Measurements from ENCODE around the gene DENND1B. TPM values are rescaled to one million over a fixed set of nuclear protein-coding genes. Genes with fewer than 3 reads are reported as not detected.

The DENND1B gene
- total RNA-seq, 4 donors from 2014 or later, result 1.8 to 37.5 (median 19.5) TPM

DNA sequence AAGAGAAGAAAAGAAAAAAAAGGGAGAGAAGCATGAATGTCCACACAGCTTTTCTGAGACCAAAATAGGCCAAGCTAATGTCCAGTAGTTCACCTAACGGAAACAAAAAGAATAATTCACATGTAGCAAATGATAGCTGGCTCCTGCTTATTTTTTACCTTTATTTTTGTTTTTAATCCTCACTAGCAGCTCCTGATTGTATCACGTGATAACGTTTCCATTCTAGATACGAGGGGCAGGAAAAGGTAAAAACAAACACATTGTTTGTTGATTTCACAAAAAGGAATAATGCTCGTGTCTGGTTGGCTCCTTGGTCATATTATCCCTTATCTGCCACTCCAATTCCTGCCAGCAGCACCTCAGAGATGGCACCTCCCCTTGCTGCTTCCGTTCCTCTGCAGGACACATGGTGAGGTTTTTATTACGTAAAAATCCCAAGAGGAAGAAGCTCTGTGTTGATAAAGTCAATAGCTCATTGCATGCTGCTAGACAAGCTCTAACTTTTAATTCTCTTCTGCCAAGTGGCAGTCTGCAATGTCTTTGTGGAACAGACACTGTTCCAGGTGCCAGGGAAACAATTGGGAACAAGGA, 305.6 kb downstream of the DENND1B start:
- H3K27me3 ChIP-seq, result no peaks in the 10 kb centered on the region
- no peaks in the 10 kb centered on the region for H3K9me3 ChIP-seq
- no peak for DNase-seq
- intact Hi-C loops (cut with DNase I; ENCODE audit: low total_unique reads), result no loop called here
- H3K27ac ChIP-seq, result no peak overlapping the region
- H3K36me3 ChIP-seq, result no peaks in the 10 kb centered on the region
- no peaks in the 10 kb centered on the region for H3K4me1 ChIP-seq
- TF ChIP-seq, protein P1, sequence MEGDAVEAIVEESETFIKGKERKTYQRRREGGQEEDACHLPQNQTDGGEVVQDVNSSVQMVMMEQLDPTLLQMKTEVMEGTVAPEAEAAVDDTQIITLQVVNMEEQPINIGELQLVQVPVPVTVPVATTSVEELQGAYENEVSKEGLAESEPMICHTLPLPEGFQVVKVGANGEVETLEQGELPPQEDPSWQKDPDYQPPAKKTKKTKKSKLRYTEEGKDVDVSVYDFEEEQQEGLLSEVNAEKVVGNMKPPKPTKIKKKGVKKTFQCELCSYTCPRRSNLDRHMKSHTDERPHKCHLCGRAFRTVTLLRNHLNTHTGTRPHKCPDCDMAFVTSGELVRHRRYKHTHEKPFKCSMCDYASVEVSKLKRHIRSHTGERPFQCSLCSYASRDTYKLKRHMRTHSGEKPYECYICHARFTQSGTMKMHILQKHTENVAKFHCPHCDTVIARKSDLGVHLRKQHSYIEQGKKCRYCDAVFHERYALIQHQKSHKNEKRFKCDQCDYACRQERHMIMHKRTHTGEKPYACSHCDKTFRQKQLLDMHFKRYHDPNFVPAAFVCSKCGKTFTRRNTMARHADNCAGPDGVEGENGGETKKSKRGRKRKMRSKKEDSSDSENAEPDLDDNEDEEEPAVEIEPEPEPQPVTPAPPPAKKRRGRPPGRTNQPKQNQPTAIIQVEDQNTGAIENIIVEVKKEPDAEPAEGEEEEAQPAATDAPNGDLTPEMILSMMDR (IDR thresholded peaks at IDR 0.05), result no peak
- TF ChIP-seq POLR2A (IDR thresholded peaks at IDR 0.05), result no peak
- no peak overlapping the region for H3K4me3 ChIP-seq

- Histone ChIP-seq H3K36me3 (no peaks in the 10 kb centered on the region), H3K27ac (no peak overlapping the region), H3K27me3 (no peaks in the 10 kb centered on the region), H3K4me1 (no peaks in the 10 kb centered on the region), H3K4me3 (no peak overlapping the region), H3K9me3 (no peaks in the 10 kb centered on the region)
- intact Hi-C loops (cut with DNase I; ENCODE audit: low total_unique reads), result no loop called here
- DNase-seq, result no peak
- TF ChIP-seq POLR2A (IDR thresholded peaks at IDR 0.05), result no peak
- TF ChIP-seq, protein P1 (IDR thresholded peaks at IDR 0.05), result no peak
Measured at GRCh38 chr1:197468543-197469175, 306.6 kb downstream of the DENND1B start.

DNA sequence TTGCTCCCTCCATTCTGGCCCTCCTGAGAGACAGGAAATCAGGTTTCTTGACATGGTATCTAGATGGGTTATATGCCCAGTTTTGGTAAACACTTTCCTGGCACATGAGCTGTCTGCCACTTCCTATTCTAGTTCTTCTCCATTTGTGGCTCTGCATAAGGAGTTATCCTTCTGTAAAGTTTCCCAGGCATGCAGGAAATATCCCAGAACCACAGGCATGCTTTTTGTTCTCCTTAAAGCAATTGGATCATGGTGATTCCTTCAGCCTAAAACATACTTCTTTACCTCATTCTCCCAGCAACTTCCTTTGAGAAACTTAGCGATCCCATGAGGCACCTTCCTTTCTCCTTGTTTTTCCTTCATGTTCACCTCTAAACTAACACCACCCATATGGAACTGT, 307.4 kb downstream of the DENND1B start:
- Histone ChIP-seq H3K36me3 (no peaks in the 10 kb centered on the region), H3K4me3 (no peak overlapping the region), H3K27me3 (no peaks in the 10 kb centered on the region), H3K27ac (no peak overlapping the region), H3K4me1 (no peaks in the 10 kb centered on the region), H3K9me3 (no peaks in the 10 kb centered on the region)
- intact Hi-C loops (cut with DNase I; ENCODE audit: low total_unique reads), result no loop called here
- DNase-seq, result no peak
- TF ChIP-seq, protein P1 (IDR thresholded peaks at IDR 0.05), result no peak
- TF ChIP-seq POLR2A (IDR thresholded peaks at IDR 0.05), result no peak

GRCh38 chr1:197466813-197467212, 308.5 kb downstream of the DENND1B start:
- Histone ChIP-seq H3K27ac (no peak overlapping the region), H3K4me3 (no peak overlapping the region), H3K9me3 (no peaks in the 10 kb centered on the region), H3K36me3 (no peaks in the 10 kb centered on the region), H3K4me1 (no peaks in the 10 kb centered on the region), H3K27me3 (no peaks in the 10 kb centered on the region)
- TF ChIP-seq, protein P1 (IDR thresholded peaks at IDR 0.05), result no peak
- TF ChIP-seq POLR2A (IDR thresholded peaks at IDR 0.05), result no peak
- intact Hi-C loops (cut with DNase I; ENCODE audit: low total_unique reads), result no loop called here
- no peak for DNase-seq

GRCh38 chr1:197465528-197466327, 309.6 kb downstream of the DENND1B start:
- DNase-seq, result no peak
- no peaks in the 10 kb centered on the region for H3K4me1 ChIP-seq
- TF ChIP-seq POLR2A (IDR thresholded peaks at IDR 0.05), result no peak
- TF ChIP-seq, protein P1 (IDR thresholded peaks at IDR 0.05), result no peak
- no peaks in the 10 kb centered on the region for H3K36me3 ChIP-seq
- H3K27ac ChIP-seq, result no peak overlapping the region
- intact Hi-C loops (cut with DNase I; ENCODE audit: low total_unique reads), result no loop called here
- H3K4me3 ChIP-seq, result no peak overlapping the region
- H3K9me3 ChIP-seq, result no peaks in the 10 kb centered on the region
- H3K27me3 ChIP-seq, result no peaks in the 10 kb centered on the region
